ENCODE results near the gene CHSY1.

Gene CHSY1

DNA sequence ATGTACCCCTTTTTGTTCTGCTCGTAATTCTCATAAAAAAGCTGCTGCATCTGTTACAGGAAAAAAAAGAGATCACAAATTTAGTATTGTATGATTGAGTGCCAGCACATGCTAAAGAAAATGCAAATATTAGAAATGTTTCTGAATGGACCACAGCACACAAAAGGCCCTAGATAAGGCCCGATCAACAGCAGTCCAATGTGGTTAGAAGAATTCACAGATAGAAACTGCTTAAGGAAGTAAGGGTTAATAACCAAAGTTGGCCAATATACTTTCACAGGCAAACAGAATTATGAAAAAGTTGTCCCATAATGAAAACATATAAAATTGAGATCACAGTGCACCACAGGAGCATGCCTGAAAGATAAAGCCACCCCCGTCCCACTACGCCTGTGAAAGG is 72.9 kb downstream of the CHSY1 start:
- DNase-seq (ENCODE audit: low read depth) = no peak
- TF ChIP-seq, protein P1, sequence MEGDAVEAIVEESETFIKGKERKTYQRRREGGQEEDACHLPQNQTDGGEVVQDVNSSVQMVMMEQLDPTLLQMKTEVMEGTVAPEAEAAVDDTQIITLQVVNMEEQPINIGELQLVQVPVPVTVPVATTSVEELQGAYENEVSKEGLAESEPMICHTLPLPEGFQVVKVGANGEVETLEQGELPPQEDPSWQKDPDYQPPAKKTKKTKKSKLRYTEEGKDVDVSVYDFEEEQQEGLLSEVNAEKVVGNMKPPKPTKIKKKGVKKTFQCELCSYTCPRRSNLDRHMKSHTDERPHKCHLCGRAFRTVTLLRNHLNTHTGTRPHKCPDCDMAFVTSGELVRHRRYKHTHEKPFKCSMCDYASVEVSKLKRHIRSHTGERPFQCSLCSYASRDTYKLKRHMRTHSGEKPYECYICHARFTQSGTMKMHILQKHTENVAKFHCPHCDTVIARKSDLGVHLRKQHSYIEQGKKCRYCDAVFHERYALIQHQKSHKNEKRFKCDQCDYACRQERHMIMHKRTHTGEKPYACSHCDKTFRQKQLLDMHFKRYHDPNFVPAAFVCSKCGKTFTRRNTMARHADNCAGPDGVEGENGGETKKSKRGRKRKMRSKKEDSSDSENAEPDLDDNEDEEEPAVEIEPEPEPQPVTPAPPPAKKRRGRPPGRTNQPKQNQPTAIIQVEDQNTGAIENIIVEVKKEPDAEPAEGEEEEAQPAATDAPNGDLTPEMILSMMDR (IDR thresholded peaks at IDR 0.05; ENCODE audit: control insufficient read depth, extremely low read depth, insufficient read depth) = no peak

DNA sequence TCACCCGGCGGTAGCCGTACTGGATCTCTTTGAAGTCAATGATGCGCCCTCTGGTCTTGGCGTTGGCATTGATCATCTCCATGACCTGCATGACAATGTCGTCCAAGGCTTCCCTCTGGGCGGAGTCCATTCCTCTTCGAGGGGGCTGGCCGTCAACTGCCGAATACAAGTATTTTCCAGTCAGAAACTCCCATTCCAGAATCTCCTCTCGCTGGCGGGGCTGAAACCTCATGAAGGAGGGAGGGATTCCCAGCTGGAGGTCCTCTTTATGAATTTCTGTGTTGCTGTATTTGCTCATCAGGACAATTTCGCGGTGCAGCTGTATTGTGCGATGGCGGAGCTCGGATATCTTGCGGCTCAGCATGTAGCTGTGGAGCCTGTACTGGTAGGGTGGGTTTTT is 73.4 kb downstream of the CHSY1 start:
- H3K4me3 ChIP-seq (ENCODE audit: low read depth, low read length) = no peak overlapping the region
- DNase-seq (ENCODE audit: low read depth) = no peak
- TF ChIP-seq, protein P1 (IDR thresholded peaks at IDR 0.05; ENCODE audit: control insufficient read depth, extremely low read depth, insufficient read depth) = no peak

More for the DNA sequence above, 72.9 kb downstream of the CHSY1 start:
- H3K4me3 ChIP-seq (ENCODE audit: low read depth, low read length) = no peak overlapping the region

DNA sequence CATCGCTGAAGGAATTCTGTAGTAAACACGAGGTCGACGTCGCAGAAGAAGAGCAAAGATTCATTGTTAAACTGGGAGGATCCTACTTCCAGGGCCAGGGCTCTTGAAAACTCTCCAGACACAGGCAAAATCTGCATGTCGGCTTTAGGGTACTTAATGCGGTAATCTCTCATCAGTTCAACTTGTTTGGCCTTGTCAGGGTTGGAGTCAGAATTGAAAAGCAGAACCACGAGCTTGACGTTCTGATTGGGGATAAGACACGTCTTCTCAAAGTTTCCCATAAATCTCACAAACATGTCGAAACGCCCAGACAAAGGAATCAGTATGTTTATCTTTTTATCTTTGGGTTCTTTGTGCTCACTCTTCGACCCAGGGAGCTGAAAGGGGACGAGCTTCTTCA is 74.0 kb downstream of the CHSY1 start:
- DNase-seq (ENCODE audit: low read depth) = no peak
- H3K4me3 ChIP-seq (ENCODE audit: low read depth, low read length) = no peak overlapping the region
- TF ChIP-seq, protein P1 (IDR thresholded peaks at IDR 0.05; ENCODE audit: control insufficient read depth, extremely low read depth, insufficient read depth) = no peak

DNA sequence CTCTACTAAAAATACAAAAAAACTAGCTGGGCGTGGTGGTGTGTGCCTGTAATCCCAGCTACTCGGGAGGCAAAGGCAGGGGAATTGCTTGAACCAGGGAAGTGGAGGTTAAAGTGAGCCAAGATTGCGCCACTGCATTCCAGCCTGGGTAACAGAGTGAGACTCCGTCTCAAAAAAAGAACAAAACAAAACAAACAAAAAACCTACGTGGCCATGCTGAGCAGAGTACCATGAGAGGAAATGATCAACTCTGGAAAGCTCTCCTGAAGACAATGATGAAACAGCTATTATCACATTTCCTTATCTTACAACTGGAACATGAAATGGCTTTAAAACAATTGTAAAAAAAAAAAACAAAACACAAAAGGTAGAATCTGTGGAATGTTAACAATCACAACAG is 75.2 kb downstream of the CHSY1 start:
- H3K4me3 ChIP-seq (ENCODE audit: low read depth, low read length) = no peak overlapping the region
- no peak for DNase-seq (ENCODE audit: low read depth)
- TF ChIP-seq, protein P1 (IDR thresholded peaks at IDR 0.05; ENCODE audit: control insufficient read depth, extremely low read depth, insufficient read depth) = no peak

DNA sequence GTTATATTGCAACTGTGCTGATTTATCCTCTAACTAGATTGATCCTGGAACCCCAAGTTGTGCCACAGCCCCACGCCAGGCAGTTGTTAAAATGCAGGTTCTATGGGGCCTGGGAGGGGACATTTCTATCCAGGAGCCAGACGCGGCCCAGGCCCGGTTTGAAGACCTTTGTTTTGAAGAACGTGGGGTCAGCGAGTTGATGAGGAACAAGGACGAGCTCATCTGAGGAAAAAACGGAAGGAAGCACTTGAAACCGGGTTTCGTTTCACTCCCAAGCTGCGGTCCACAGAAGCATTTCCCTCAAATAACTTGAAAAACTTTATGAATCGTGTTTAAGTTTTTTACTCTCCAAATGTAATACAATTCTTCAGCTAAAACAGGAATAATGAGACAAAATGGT is 76.4 kb downstream of the CHSY1 start:
- TF ChIP-seq, protein P1 (IDR thresholded peaks at IDR 0.05; ENCODE audit: control insufficient read depth, extremely low read depth, insufficient read depth) = no peak
- H3K4me3 ChIP-seq (ENCODE audit: low read depth, low read length) = no peak overlapping the region
- no peak for DNase-seq (ENCODE audit: low read depth)

DNA sequence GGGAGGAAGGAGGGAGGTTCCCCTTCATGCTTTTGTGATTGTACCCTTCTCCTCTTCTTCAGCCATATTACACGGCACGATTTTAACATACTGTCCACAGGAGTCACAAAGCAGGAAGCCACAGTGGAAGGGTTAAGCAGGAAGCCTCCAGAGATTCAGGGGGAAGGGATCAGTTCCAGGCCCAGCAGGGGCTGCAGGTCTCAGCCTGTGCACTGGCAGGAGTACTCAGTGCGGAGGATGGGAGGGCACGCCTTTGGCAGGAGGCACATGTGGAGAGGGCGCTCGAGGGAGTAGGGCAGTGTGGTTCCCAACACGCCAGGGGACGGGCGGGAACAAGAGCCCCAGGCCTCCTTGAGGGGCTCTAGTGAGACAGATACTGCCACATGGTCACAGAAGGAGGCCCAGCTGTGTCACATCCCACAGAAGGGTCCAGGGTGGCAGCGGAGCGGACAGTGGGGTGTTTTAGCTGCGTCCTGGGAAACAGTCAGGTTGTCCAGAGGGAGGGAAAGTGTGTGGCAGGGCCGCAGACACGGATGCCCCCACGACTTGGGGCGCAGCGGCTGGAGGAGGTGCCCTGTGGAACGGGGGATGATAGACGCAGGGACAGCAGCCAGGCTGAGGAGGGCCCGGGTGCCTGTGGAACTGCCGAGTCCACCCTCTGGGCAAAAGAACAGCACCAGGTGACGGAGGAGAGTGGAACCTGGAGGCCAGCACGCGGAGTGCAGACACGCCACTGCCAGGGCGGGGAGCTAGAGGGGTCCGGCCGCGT is 77.5 kb downstream of the CHSY1 start:
- TF ChIP-seq, protein P1 (IDR thresholded peaks at IDR 0.05; ENCODE audit: control insufficient read depth, extremely low read depth, insufficient read depth) = no peak
- H3K4me3 ChIP-seq (ENCODE audit: low read depth, low read length) = no peak overlapping the region
- no peak for DNase-seq (ENCODE audit: low read depth)
